Measurements from ENCODE around the gene HSPB8.

Gene HSPB8

DNA sequence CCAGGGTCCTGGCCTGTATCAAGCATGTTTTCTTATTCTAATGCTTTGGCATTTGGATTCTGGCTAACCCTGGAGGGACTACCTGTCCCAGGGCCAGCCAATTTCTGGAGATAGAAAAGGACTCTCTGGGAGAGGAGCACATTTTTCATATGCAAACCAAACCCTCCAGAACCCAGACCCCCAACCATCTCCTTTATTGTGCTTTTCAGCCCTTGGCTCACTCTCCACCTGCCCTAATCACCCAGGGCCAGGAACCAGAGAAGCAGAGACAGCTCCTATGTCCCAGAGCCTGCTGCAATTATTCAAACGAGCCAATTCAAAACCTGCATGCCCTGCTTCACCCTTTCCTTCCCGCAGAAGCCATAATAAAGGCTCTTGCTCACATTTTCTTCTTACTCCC is 23.8 kb downstream of the HSPB8 start:
- Histone ChIP-seq H3K27ac (no peak overlapping the region), H3K36me3 (replicated peaks) (no peaks in the 10 kb centered on the region), H3K4me3 (ENCODE audit: low read depth, low read length) (no peak overlapping the region), H3K27me3 (replicated peaks) (no peaks in the 10 kb centered on the region)
- in situ Hi-C loops (cut with HindIII; ENCODE audit: low pct_ligation_motif_present, low sequenced_read_pairs), result no loop called here
- DNase-seq, result no peak
- TF ChIP-seq, protein P1, sequence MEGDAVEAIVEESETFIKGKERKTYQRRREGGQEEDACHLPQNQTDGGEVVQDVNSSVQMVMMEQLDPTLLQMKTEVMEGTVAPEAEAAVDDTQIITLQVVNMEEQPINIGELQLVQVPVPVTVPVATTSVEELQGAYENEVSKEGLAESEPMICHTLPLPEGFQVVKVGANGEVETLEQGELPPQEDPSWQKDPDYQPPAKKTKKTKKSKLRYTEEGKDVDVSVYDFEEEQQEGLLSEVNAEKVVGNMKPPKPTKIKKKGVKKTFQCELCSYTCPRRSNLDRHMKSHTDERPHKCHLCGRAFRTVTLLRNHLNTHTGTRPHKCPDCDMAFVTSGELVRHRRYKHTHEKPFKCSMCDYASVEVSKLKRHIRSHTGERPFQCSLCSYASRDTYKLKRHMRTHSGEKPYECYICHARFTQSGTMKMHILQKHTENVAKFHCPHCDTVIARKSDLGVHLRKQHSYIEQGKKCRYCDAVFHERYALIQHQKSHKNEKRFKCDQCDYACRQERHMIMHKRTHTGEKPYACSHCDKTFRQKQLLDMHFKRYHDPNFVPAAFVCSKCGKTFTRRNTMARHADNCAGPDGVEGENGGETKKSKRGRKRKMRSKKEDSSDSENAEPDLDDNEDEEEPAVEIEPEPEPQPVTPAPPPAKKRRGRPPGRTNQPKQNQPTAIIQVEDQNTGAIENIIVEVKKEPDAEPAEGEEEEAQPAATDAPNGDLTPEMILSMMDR (IDR thresholded peaks at IDR 0.05; ENCODE audit: low read depth, low read length, missing control alignments), result no peak

DNA sequence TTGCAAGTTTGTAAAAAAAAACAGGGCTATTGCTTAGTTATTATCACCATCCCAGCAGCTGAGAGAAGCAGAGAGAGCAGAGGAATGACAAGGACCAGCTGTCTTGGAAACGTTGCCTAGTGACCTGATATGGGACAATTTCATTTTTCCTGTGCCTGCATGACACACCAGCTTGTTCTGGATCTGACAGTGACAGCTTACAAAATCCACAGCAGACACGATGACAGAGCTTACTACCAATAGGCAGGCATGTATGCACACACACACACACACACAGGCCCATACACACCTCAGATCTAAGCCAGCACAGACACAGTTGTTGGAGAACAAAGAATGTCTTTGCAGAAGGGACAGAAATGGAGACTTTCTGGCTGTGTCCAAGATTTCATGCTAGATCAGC is 25.4 kb downstream of the HSPB8 start:
- H3K4me3 ChIP-seq (ENCODE audit: low read depth, low read length), result no peak overlapping the region
- in situ Hi-C loops (cut with HindIII; ENCODE audit: low pct_ligation_motif_present, low sequenced_read_pairs), result no loop called here
- TF ChIP-seq, protein P1 (IDR thresholded peaks at IDR 0.05; ENCODE audit: low read depth, low read length, missing control alignments), result no peak
- no peak overlapping the region for H3K27ac ChIP-seq
- H3K36me3 ChIP-seq (replicated peaks), result no peaks in the 10 kb centered on the region
- no peaks in the 10 kb centered on the region for H3K27me3 ChIP-seq (replicated peaks)
- no peak for DNase-seq

DNA sequence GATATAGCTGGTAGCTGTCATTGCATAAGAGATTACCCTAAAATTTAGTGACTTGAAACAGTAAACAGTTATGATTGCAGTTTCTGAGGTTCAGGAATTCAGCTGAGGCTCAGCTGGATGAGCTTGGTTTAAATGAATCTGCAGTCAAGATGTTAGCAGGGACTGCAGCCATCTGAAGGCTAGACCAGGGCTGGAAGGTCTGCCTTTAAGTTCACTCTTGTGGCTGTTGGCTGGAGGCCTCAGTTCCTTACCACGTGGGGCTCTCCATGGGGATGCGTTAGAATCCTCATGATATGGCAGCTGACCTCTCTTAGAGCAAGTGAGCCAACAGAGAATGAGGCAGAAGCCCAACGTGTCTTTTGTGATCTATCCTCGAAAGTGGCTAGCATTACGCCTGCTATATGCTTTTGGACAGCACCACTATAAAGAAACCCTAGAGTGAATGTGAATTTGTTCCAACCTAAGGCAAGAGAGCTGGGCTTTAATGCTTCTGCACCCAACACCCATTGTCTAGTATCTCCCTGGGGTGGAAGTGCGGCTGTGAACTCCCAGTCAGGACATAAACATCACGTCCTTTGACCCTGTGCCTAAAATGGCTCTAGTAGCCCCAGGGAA is 26.0 kb downstream of the HSPB8 start:
- TF ChIP-seq, protein P1 (IDR thresholded peaks at IDR 0.05; ENCODE audit: low read depth, low read length, missing control alignments), result no peak
- no peaks in the 10 kb centered on the region for H3K36me3 ChIP-seq (replicated peaks)
- H3K27ac ChIP-seq, result no peak overlapping the region
- in situ Hi-C loops (cut with HindIII; ENCODE audit: low pct_ligation_motif_present, low sequenced_read_pairs), result no loop called here
- no peak overlapping the region for H3K4me3 ChIP-seq (ENCODE audit: low read depth, low read length)
- no peaks in the 10 kb centered on the region for H3K27me3 ChIP-seq (replicated peaks)
- DNase-seq, result no peak

DNA sequence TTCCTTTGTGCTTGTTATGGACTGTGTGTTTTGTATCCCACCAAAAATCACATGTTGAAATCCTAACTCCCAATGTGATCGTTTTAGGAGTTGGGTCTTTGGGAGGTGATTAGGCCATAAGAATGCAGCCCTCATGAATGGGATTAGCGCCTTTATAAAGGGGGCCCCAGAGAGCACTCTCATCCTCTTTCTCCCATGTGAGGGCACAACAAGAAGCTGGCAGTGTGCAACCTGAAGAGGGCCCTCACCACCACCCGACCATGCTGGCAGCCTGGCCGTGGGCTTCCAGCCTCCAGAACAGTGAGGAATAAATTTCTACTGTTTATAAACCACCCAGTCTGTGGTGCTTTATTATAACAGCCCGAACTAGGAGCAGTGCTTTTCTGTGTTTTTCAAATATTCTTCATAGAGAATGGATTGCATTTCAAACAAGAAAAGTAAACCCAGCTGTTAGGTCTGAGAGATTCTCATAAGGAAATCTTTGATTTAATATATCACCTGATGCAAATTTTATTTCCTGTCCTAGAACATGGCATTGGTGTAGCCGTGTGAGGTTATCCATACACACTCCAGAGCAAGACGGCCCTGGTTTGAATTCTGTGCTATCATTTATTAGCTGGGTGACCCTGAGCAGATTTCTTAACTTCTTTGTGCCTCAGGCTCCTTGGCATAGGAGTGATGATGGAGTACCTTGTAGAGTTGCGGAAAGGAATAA is 27.8 kb downstream of the HSPB8 start:
- H3K4me3 ChIP-seq (ENCODE audit: low read depth, low read length), result no peak overlapping the region
- no peaks in the 10 kb centered on the region for H3K27me3 ChIP-seq (replicated peaks)
- no peak overlapping the region for H3K27ac ChIP-seq
- H3K36me3 ChIP-seq (replicated peaks), result no peaks in the 10 kb centered on the region
- TF ChIP-seq, protein P1 (IDR thresholded peaks at IDR 0.05; ENCODE audit: low read depth, low read length, missing control alignments), result no peak
- in situ Hi-C loops (cut with HindIII; ENCODE audit: low pct_ligation_motif_present, low sequenced_read_pairs), result no loop called here
- DNase-seq, result no peak

DNA sequence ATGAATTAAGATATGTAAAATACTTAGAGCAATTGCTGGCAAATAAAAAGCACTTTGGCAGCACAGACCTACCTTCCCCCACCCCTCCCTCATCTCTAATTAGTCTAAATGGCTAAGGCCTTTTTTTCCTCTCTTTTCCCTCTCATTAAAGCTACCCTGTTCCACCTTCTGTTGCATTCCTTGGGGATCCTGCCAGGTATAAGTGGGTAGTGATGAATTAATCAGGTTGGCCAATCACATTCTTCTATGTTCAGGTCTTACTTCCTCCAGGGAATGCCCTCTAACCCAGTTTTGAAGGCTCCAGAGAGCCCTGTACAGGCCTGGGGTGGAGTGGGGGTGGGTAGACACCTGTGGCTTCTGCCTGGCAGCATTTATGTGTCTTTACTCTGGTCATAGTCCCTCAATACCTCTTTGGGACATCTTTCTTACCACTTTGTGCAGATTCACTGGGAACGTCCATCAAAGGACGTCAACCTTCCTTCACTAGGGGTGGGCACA is 28.4 kb downstream of the HSPB8 start:
- Histone ChIP-seq H3K27ac (no peak overlapping the region), H3K36me3 (replicated peaks) (no peaks in the 10 kb centered on the region), H3K27me3 (replicated peaks) (no peaks in the 10 kb centered on the region), H3K4me3 (ENCODE audit: low read depth, low read length) (no peak overlapping the region)
- DNase-seq, result no peak
- in situ Hi-C loops (cut with HindIII; ENCODE audit: low pct_ligation_motif_present, low sequenced_read_pairs), result no loop called here
- TF ChIP-seq, protein P1 (IDR thresholded peaks at IDR 0.05; ENCODE audit: low read depth, low read length, missing control alignments), result no peak

Data from brain microvascular endothelial cell (primary cell).